IMR-90 (cell line): ENCODE results near the gene ACSL1.

ENCODE experiments used
- BHLHE40 ChIP-seq: fragments of 150-350 bp; IDR thresholded peaks from 2 replicates; pipeline ENCODE4 v1.6.1; 2016; ENCODE audit warnings: mild to moderate bottlenecking, low read depth, low read length
- CEBPB ChIP-seq: IDR thresholded peaks from 2 replicates; pipeline ENCODE4 v1.6.1; 2012; ENCODE audit warnings: low read depth, low read length, improper control_type of control experiment
- CHD1 ChIP-seq: IDR thresholded peaks from 2 replicates; pipeline ENCODE4 v1.6.1; 2012; ENCODE audit warnings: low read depth, low read length, improper control_type of control experiment
- CTCF ChIP-seq: conservative IDR thresholded peaks from 2 replicates; pipeline ENCODE4 v1.5.1; 2012; ENCODE audit warnings: mild to moderate bottlenecking, low read depth, low read length, improper control_type of control experiment
- FOS ChIP-seq: fragments of 150-350 bp; IDR thresholded peaks from 2 replicates; pipeline ENCODE4 v1.6.1; 2016; ENCODE audit warnings: low read depth, low read length
- MAFK ChIP-seq: IDR thresholded peaks from 2 replicates; pipeline ENCODE4 v1.6.1; 2012; ENCODE audit warnings: low read depth, low read length, improper control_type of control experiment
- MXI1 ChIP-seq: IDR thresholded peaks from 2 replicates; pipeline ENCODE4 v1.6.1; 2012; ENCODE audit warnings: low read depth, mild to moderate bottlenecking, low read length, moderate library complexity, borderline replicate concordance
- POLR2A ChIP-seq: IDR thresholded peaks from 2 replicates; pipeline ENCODE4 v1.6.1; 2012; ENCODE audit warnings: mild to moderate bottlenecking, low read depth, low read length
- RAD21 ChIP-seq: IDR thresholded peaks from 2 replicates; pipeline ENCODE4 v1.6.1; 2012; ENCODE audit warnings: low read length, improper control_type of control experiment
- RCOR1 ChIP-seq: IDR thresholded peaks from 2 replicates; pipeline ENCODE4 v1.6.1; 2012; ENCODE audit warnings: mild to moderate bottlenecking, low read length, improper control_type of control experiment; ENCODE audit not compliant: insufficient replicate concordance
- RFX5 ChIP-seq: IDR thresholded peaks from 2 replicates; pipeline ENCODE4 v1.8.0; 2012; ENCODE audit warnings: low read depth, mild to moderate bottlenecking, low read length, moderate library complexity
- SMC3 ChIP-seq: fragments of 150-350 bp; IDR thresholded peaks from 2 replicates; pipeline ENCODE4 v1.6.1; 2016; ENCODE audit warnings: low read depth, mild to moderate bottlenecking, antibody characterized with exemption, low read length, moderate library complexity
- TF ChIP-seq, protein P1 (sequence below): fragments of 150-350 bp; IDR thresholded peaks from 2 replicates; pipeline ENCODE4 v1.6.1; 2017; ENCODE audit warnings: mild to moderate bottlenecking, antibody characterized with exemption, low read length, low read depth
- TF ChIP-seq, protein P2 (sequence below): fragments of 150-350 bp; IDR thresholded peaks from 2 replicates; pipeline ENCODE4 v1.6.1; 2016; ENCODE audit warnings: low read depth, mild to moderate bottlenecking, low read length, moderate library complexity, borderline replicate concordance

GRCh38 chr4:184873054-184873453 lies 47.3 kb upstream of the ACSL1 start:
- TF ChIP-seq POLR2A (no peak), RAD21 (no peak), CTCF (no peak), MAFK (no peak), MXI1 (no peak), SMC3 (no peak), BHLHE40 (no peak), FOS (no peak), RCOR1 (no peak), CEBPB (no peak), RFX5 (no peak), CHD1 (no peak)
- TF ChIP-seq, protein P1, sequence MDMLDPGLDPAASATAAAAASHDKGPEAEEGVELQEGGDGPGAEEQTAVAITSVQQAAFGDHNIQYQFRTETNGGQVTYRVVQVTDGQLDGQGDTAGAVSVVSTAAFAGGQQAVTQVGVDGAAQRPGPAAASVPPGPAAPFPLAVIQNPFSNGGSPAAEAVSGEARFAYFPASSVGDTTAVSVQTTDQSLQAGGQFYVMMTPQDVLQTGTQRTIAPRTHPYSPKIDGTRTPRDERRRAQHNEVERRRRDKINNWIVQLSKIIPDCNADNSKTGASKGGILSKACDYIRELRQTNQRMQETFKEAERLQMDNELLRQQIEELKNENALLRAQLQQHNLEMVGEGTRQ: no peak
- TF ChIP-seq, protein P2, sequence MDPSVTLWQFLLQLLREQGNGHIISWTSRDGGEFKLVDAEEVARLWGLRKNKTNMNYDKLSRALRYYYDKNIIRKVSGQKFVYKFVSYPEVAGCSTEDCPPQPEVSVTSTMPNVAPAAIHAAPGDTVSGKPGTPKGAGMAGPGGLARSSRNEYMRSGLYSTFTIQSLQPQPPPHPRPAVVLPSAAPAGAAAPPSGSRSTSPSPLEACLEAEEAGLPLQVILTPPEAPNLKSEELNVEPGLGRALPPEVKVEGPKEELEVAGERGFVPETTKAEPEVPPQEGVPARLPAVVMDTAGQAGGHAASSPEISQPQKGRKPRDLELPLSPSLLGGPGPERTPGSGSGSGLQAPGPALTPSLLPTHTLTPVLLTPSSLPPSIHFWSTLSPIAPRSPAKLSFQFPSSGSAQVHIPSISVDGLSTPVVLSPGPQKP: no peak
